ENCODE data around the gene MPV17L.
"Not testable (repeated sequence)": the region's sequence is repeated elsewhere in the genome, so short reads cannot be mapped to it uniquely, and the experiment has no call there.

Gene MPV17L

DNA sequence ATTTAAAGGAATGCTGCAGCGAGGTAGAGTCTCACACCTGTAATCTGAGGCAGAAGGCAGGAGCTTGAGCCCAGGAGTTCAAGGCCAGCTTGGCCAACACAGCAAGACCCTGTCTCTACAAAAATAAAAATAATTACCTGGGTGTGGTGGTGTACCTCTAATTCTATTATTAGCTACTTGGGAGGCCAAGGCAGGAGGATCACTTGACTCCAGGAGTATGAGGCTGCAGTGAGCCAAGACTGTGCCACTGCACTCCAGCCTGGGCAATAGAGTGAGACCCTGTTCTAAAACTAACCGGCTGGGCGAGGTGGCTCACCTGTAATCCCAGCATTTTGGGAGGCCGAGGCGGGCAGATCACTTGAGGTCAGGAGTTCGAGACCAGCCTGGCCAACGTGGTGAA lies 57.7 kb downstream of the MPV17L start:
- not testable (repeated sequence) for DNase-seq

DNA sequence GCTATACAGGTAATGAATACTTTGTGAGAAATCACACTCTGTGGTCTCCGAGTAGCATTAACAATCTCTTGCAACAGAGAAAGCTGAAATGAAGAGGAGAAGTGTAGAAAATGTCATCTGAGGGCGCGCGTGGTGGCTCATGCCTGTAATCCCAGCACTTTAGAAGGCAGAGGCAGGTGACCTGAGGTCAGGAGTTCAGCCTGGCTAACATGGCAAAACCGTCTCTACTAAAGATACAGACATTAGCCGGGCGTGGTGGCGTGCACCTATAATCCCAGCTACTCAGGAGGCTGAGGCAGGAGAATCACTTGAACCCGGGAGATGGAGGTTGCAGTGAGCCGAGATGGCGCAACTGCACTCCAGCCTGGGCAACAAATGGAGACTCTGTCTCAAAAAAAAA lies 59.4 kb downstream of the MPV17L start:
- DNase-seq, result not testable (repeated sequence)

DNA sequence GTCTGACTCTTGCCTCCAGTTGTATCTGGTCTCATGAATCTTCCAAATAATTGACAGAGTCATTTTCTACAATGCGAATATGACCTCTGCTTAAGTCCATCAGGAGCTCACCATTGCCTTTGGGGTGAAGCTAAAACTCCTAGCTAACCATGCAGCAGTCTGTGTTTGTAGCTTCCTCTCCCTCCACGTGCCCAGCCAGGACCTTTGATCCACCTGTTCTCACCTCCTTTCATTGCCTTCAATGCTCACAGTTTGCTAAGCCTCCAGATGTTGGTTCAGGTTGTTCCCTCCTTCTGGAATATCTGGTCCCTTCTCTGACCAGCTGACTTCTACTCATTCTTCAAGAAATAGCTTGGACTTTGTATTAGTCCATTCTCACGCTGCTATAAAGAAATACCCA lies 61.8 kb downstream of the MPV17L start:
- no peak for DNase-seq

DNA sequence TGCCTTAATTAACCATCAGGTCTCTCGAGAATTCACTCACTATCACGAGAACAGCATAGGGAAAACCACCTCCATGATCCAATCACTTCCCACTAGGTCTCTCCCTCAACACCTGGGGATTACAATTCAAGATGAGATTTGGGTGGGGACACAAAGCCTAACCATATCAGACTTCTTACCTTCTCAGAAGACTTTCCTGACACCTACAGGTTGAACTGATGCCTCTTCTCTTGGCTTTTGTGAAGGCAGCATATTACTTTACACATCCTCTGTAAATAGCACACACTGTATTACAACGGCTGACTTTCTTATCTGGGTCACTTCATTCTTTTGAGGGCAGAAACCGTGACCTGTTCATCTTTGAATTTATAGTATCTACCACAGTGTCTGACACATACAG lies 62.4 kb downstream of the MPV17L start:
- no peak for DNase-seq

DNA sequence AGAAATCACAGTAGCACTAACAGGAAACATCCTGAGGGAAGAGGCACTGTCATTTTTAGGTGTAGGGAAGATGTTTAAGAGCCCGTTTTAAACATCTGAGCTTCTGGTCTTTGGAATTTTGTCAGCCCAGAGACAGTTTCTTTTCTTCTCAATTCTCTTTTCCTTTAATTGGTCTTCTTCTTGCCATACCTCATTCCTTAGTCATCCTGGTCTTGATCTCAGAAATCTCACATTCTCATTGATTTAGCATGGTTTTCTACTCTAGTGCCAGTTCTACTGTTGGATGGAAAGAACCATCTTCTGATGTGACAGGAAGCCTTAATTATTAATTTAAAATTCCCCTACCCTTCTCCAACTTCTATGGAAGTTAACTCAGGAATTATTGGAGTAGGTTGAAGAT lies 64.2 kb downstream of the MPV17L start:
- no peak for DNase-seq

DNA sequence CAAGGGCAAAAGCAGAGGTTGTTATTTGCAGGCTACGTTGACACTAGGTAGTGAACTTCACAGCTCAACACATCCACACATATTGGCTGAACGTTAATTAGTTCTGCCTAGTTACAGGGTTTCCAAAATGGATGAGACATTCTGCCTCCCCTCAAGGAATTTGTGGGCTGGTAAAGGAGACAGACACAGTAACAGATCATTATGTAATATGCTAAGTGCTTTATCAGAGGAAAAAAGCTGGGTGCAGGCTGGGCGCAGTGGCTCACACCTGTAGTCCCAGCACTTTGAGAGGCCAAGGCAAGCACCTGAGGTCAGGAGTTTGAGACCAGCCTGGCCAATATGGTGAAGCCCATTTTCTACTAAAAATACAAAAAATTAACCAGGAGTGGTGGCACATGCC lies 65.0 kb downstream of the MPV17L start:
- no peak for DNase-seq

DNA sequence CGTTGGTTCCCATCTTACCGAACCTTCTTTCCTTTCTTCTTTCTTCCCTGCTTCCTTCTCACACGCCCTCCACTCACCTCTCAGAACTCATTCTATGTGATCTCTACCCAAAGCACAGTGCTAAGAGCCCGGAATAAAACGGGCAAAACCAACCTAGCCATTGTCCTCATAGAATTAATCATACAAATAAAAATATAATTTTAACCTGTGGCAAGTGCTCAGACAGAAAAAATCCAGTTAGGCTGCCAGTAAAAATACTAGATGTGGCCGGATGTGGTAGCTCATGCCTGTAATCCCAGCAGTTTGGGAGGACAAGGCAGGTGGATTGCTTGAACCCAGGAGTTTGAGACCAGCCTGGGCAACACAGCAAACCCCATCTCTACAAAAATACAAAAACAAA lies 65.8 kb downstream of the MPV17L start:
- no peak for DNase-seq
